GM18951 (cell line): Measurements from ENCODE around the gene KIF26B.

Experiments
- POLR2A ChIP-seq: IDR thresholded peaks from 4 replicates; pipeline ENCODE4 v1.6.1; 2011; ENCODE audit warnings: mild to moderate bottlenecking; ENCODE audit not compliant: insufficient read length, insufficient read depth; ENCODE audit errors: extremely low read depth
- in situ Hi-C: fragments of 300-500 bp; cut with MboI; formaldehyde crosslinking; loops from one replicate; pipeline ENCODE4 v1.12.0; 2022; ENCODE audit warnings: low sequenced_read_pairs, mixed read lengths, inconsistent platforms; ENCODE audit not compliant: unreplicated experiment

The KIF26B gene

DNA sequence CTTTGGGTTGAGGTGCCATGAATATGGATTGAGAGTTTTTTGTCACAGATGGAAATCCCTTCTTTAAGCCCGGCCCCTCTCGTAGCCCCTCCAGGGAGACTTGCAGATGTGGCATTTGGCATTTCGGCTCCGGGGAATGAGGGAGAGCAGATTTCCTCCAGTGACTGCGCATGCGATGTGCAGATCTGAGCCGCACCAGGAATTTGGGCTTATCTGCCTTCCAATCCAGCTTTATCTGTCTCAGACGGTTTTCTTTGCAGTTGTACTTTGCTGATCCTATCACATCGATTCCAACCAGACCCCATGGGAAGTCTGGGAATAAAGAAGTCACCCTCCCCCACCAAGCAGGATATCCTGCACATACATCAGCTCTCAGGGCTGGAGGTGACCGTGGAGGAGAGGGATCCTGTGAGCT is 11.7 kb downstream of the KIF26B start:
- TF ChIP-seq POLR2A = no peak
- in situ Hi-C loops = loop anchor here (25.0 kb wide), 1 partner anchor 1296 kb away; no protein-coding TSS in a partner anchor

DNA sequence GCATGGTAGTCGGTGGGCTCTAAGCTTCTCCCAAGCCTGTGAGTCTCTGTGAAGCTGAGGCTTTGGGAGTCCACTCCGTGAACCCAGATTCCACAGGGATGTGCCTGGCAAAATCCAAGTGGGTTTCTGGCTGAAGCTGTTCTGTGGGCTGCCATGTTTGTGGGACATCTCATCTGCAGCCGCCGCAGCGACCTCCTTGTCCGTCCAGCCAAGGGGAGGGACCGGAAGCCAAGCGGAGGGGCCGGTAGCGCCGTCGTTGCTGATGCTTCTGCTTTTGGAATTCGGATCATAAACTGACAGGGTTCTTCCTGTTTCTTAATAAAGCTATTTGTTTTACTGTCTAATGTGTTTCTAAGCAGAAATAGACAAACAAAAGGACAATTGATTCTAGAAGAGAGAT is 13.3 kb downstream of the KIF26B start:
- TF ChIP-seq POLR2A = no peak
- in situ Hi-C loops = loop anchor here (25.0 kb wide), 1 partner anchor 1294 kb away; no protein-coding TSS in a partner anchor

DNA sequence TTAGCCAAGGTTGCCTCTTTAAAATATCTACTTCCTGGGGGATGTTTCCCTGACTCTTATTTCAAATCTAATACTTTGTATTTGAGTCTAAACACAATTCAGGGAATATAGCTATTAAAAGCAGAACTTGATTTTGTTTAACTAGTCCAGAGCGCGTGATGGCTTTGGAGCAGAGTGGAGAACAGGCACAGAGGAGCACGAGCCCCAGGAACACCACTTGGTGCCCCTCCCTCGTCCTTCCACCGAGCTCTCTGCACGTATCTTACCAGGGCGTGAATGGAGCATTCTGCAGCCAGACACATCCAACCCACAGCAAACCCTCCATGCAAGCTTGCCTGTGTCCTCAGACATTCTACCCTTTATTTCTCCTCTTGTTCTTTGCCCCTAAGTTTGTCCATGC is 14.1 kb downstream of the KIF26B start:
- in situ Hi-C loops = loop anchor here (25.0 kb wide), 1 partner anchor 1293 kb away; no protein-coding TSS in a partner anchor
- TF ChIP-seq POLR2A = no peak

DNA sequence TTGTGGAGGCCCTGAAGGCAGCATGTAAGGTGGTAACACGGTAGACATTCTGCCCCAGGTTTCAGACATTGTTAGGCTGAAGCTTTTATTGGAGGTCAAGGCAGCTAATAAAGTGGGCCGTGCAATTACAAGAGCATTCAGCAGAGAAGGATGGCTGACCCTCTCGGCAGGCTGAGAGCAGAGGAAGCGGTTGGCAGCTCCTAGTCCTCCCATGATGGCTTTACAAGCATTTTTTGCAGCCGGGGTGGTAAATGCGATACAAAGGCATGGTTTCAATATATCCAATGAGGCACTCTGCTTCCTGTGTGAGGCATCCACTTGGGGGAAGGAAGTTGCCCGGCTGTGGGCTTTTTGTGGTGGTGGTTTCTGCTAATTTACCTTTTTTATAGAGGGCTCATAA is 14.6 kb downstream of the KIF26B start:
- in situ Hi-C loops = loop anchor here (25.0 kb wide), 1 partner anchor 1293 kb away; no protein-coding TSS in a partner anchor
- TF ChIP-seq POLR2A = no peak

DNA sequence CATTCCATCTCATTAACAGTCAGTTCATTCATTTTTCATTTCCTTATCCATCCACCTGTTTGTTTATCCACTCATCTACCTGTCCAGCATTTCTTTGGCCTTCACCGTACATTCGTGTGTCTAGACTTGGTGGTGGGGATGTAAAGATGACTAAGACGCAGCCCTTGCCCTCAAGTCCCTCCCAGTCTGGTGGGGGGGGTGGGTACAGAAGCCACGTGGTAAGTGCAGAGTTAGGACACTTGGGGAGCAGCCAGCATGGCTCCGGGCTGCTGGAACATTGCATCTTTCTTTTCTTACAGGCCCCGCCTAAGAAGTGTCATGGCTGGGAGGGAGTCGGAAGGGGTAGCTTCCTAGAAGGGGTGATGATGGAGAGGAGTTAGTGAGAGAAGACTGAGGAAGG is 17.2 kb downstream of the KIF26B start:
- in situ Hi-C loops = loop anchor here (25.0 kb wide), 1 partner anchor 1290 kb away; no protein-coding TSS in a partner anchor
- TF ChIP-seq POLR2A = no peak

DNA sequence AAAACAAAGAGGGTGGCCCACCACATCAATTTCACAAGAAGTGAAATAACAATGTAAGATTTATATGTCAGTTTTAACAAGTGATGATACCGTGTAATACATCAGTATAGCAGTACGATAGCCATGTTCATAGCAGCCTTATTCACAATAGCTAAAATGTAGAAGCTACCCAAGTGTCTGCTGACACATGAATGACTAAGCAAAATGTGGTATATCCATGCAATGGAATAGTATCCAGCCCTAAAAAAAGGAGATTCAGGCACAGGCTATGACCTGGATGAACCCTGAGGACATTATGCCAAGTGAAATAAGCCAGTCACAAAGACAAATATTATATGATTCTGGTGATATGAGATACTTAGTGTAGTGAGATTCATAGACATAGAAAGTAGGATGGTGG is 18.0 kb downstream of the KIF26B start:
- in situ Hi-C loops = loop anchor here (25.0 kb wide), 1 partner anchor 1289 kb away; no protein-coding TSS in a partner anchor
- TF ChIP-seq POLR2A = no peak

DNA sequence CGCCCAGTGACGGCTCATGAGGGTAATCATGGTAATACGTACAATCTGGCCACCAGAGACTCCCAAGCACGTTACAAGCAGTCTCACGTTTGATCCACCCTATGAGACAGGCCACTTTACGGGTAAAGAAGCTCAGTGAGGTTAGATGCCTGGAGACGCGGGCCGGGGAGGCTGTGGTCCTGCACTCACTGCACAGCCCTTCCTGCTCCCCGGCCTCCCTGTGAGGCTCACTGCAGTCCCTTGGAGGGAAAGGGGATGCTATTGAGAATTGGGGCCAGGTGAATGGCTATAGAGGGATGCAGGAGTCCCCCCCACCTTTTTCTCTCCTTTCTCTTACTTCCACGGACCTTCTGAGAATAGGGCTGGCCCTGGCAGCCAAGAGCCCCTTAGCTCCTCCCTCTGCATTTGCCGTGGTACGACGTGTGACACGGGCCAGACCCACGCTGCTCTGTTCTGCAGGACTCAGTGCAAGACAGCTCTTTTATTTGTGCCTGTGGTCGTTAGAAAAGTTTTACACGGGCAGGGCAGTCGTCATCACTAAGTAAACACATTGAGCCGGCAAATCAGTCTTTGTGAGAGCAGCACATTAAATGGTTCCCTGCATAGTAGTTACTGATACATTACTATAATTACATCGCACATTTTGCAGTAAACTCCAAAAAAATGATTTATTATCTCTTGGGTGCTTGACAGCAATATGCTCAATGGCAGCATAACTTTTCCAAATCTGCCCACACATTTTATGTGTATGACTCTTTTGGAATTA is 18.8 kb downstream of the KIF26B start:
- no peak for TF ChIP-seq POLR2A
- in situ Hi-C loops = loop anchor here (25.0 kb wide), 1 partner anchor 1289 kb away; no protein-coding TSS in a partner anchor

DNA sequence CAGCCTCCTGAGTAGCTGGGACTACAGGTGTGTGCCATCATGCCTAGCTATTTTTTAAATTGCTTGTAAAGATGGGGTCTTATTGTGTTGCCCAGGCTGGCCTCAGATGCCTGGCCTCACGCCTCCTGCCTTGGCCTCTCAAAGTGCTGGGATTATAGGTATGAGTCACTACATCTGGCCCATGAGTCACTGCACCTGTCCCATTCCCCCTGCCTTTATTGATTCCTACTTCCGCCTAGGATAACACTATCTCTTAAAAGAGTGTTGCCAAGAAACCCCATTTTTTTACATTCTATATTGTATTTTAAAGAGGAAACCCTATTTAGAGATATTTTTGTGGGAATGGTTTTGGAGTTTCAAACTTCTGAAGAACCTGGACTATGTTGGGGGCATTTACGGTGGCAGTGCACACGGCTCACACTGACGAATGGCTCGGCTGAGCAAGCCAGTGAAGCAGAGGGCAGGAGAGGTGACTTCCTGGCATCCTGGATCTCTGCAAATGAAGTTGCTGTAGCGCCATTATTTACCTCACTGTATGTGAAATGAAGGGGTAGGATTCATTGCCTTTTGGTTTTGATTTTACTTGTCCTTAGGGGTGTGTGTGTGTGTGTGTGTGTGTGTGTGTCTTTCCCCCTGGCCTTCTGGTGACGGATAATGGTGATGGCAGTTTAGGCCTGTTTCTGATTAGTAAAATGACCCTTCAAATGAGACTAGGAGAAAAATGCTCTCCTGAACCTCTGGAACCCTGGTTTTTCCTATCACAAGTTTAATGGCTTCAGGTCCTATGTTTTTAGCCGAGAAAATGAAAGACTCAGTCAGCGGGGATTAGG is 22.5 kb downstream of the KIF26B start:
- in situ Hi-C loops = no loop called here
- no peak for TF ChIP-seq POLR2A

DNA sequence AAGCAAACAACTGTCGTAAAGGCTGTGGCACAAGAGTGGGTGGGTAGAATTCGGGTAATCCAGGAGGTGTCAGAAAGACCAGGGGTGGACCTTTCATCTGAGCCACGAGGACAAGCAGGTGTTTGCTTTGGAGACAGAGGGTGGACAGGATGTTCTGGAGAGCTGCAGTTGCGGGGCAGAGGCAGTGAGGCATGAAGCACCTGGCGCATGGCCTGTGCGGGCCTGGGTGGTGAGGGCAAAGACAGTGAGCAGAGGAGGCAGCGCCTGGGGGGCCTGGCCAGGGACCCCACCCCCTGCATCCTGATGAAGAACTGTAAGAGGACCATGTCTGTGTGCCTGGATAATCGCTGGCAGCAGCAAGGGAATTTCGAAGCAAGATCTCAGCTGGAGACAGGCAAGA is 24.9 kb downstream of the KIF26B start:
- in situ Hi-C loops = no loop called here
- TF ChIP-seq POLR2A = no peak

DNA sequence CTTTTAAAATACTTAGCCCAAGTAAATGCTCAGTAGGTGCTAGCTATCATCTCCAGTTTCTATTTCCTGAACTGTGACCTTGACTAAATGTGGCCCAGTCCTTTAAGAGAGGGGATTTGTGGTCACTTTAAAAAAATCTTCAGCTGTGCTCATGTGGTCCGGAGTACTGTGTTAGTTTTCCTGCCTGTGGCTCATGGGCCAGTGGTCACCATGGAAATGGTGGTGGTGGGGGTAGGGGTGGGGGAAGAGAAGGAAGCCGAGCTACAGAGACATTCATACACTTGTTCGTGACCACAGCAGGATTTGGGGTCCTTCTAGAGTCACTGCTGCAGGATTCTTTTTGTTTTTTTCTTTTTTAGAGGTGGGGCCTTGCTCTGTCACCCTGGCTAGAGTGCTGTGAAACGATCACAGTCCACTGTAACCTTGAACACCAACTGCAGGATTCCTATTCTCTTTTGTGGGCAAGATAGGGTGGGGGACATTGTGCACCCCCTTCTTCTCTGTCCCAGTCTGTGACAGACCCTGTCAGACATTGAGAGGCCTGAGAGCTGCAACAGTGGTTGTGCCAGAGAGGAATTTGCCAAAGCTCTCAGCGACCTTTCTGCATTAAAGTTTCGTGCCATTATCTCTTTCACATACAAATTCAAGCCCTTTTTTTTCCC is 25.8 kb downstream of the KIF26B start:
- in situ Hi-C loops = no loop called here
- no peak for TF ChIP-seq POLR2A

DNA sequence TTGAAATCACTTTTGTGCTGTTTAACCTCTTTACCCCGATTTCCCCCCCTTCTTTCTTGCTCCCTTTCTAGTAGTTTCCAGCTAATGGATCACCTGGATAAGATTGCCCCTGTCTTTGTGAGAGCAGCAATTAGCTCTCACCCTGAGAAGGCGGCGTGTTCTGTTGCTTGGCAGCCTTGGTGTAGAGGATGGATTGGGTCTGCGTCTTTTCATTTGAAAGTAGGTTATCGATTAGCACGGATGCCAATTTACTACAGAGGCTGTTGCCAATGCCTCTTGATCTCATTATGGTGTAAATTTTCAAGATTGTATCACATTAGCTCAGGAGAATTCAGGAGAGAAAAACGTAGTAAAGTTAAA is 26.4 kb downstream of the KIF26B start:
- TF ChIP-seq POLR2A = no peak
- in situ Hi-C loops = no loop called here

DNA sequence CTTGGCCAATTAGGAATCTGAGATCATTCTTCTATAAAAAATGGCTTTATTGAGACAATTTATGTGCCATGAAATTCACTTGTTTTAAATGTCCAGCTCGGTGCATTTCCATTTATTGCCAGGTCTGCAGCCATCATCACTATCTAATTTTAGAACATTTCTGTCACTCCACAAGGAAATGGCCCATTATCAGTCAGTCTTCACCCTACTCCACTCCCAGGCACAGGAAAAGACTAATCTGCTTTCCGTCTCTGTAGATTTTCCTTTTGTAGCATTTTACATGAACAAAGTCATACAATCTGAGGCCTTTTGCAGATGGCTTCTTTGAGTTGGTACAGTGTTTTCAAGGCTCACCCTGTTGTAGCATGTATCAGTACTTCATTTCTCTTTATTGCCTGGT is 27.2 kb downstream of the KIF26B start:
- in situ Hi-C loops = no loop called here
- no peak for TF ChIP-seq POLR2A

DNA sequence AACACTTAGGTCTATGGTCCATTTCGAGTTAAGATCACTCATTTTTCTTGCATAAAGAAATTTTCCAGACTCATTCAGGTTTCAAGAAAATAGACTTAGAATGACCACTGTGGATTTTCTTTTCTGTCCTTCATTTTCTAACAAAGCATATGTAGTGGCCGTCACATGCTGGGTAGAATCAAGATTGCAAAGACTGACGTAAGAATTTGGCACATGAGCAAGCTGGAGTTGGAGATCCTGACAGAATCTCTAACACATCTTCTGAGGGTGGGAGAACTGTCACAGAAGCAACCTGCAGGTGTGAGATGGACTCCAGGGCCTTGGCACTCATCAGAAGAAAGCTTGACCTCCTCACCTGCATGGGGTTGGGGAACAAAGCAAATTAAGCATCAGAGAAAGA is 28.6 kb downstream of the KIF26B start:
- in situ Hi-C loops = no loop called here
- no peak for TF ChIP-seq POLR2A

DNA sequence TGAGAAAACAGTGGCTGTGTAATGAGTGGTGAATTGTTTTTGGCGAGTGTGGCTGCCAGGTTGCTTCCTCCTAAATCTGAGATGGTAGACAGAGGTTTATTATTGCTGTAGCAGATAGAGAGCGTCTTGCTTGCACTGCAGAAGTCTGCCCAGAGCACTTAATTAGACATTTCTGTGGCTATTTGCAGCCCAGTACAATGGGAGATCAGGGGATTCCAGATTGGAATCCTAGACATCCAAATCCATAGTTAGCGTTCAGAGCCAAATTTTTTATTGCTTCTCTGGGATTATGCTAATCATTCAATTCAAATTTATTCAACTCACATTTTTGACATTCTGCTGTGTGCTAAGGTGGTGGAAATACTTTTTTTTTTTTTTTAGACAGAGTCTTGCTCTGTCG is 30.0 kb downstream of the KIF26B start:
- in situ Hi-C loops = no loop called here
- no peak for TF ChIP-seq POLR2A

DNA sequence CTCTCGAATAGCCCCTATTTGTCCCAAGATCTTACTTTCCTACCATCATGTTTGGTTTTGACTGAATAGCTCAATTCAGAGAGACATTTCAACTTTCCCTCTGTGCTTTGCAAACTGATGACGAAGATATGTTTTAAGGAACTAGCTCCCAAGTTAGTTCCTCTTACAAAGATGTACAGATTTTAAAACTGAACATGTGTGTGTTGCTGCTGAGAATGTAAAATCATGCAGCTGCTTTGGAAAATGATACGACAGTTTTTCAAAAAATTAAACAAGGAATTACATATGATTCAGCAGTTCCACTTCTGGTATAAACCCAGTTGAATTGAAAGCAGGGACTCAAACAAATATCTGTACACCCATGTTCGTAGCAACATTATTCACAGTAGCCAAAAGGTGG is 33.6 kb downstream of the KIF26B start:
- no peak for TF ChIP-seq POLR2A
- in situ Hi-C loops = no loop called here
